ENCODE measurements around the gene ETNPPL.

GRCh38 chr4:108700081-108700757 lies 62.6 kb downstream of the ETNPPL start:
- no peak for TF ChIP-seq CTCF (IDR thresholded peaks at IDR 0.05)
- TF ChIP-seq POLR2A (IDR thresholded peaks at IDR 0.05) = no peak
